ENCODE measurements around the gene AGO4. TPM values are rescaled to one million over a fixed set of nuclear protein-coding genes. Genes with fewer than 3 reads are reported as not detected.
"Not testable (repeated sequence)": the region's sequence is repeated elsewhere in the genome, so short reads cannot be mapped to it uniquely, and the experiment has no call there.

AGO4 gene
- total RNA-seq, 2 experiments from 2014 or later: 7.9 to 8.5 TPM

DNA sequence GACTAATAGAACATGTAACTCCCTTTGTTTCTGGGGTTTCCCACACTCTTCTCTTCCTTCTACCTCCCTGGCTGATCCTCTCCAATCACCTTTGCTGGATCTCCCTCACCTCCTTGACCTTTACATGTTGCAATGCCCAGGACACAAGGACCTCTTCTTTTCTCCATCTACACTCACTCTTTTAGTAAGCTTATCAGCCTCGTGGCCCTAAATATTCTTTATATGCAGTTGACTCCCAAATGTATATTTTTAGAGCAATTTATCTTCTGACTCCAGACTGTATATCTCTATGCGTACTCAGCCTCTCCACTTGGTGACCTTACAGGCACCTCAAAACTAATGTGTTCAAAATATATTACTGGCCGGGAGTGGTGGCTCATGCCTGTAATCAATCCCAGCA lies 19.7 kb upstream of the AGO4 start:
- Mint-ChIP-seq H3K36me3 (ENCODE audit: low read depth) (no peaks in the 10 kb centered on the region), H3K27me3 (ENCODE audit: low read depth) (peaks cover 3% of the 10 kb centered on the region), H3K4me3 (no peak overlapping the region), H3K4me1 (ENCODE audit: low read depth) (no peaks in the 10 kb centered on the region), H3K27ac (no peak overlapping the region), H3K9me3 (ENCODE audit: insufficient read depth) (no peaks in the 10 kb centered on the region)
- ATAC-seq (no peak), DNase-seq (no peak)
- ChIA-PET CTCF (no interaction called here), POLR2A (no interaction called here)

DNA sequence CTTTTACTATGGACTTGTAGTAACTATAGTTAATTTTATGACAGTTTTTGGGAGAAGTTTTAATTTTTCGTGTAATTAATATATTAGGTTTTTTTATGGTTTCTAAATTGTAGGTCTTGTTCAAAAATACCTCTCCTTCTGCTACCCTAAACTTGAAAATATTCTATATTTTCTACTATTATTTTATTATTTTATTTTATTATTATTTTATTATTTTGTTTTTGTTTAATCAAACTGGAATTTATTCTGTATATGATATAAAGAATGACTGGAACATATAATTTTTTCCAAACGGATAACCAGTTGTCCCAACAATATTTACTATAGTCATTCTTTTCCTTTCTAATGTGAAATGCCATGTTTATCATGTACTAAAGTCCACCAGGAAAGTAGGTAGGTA lies 17.1 kb upstream of the AGO4 start:
- ChIA-PET POLR2A (no interaction called here), CTCF (no interaction called here)
- Mint-ChIP-seq H3K27me3 (ENCODE audit: low read depth) (no peaks in the 10 kb centered on the region), H3K4me3 (no peak overlapping the region), H3K36me3 (ENCODE audit: low read depth) (no peaks in the 10 kb centered on the region), H3K4me1 (ENCODE audit: low read depth) (no peaks in the 10 kb centered on the region), H3K9me3 (ENCODE audit: insufficient read depth) (no peaks in the 10 kb centered on the region), H3K27ac (no peak overlapping the region)
- ATAC-seq (no peak), DNase-seq (no peak)

DNA sequence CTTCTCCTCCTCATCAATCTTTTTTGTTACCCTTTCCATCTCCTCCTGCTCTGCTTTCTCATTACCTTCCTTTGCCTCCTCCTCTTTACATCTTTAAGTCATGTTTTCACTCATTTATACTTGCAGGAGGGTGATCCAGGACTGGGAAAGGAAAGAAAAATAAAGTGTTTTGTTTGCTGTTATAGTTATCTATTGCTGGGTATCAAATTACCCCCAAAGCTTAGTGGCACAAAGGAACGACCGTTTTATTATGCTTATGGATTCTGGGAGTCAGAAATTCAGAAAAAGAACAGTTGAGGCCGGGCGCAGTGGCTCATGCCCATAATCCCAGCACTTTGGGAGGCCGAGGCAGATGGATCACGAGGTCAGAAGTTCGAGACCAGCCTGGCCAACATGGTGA lies 12.5 kb upstream of the AGO4 start:
- no peak overlapping the region for H3K4me3 Mint-ChIP-seq
- POLR2A ChIA-PET: interaction anchor here (0.6 to 0.7 kb wide), 2 partner anchors 228 to 423 kb away, joined by 3 read pairs; no protein-coding TSS in a partner anchor
- H3K36me3 Mint-ChIP-seq (ENCODE audit: low read depth): no peaks in the 10 kb centered on the region
- no peaks in the 10 kb centered on the region for H3K9me3 Mint-ChIP-seq (ENCODE audit: insufficient read depth)
- H3K27me3 Mint-ChIP-seq (ENCODE audit: low read depth): peaks cover 6% of the 10 kb centered on the region
- CTCF ChIA-PET: no interaction called here
- DNase-seq (no peak), ATAC-seq (no peak)
- peak overlapping the region; percentile 5 for H3K27ac Mint-ChIP-seq
- H3K4me1 Mint-ChIP-seq (ENCODE audit: low read depth): no peaks in the 10 kb centered on the region

DNA sequence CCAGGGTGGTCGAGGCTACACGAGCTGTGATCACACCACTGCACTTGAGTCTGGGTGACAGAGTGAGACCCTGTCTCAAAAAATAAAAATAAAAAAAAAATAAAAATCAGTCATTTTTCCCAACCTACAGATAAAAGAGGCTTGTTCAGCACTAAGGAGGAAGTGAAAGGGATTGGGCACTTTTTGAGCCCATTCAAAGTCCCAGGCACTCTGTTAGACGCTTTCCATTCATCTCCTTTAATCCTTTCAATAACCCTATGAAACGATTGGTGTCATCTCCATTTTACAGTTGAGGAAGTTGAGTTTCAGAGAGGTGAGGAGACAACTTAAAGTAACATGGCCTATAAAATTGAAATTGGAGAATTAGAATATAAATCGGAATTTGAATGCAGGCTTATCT lies 10.4 kb upstream of the AGO4 start:
- Mint-ChIP-seq H3K27ac (no peak overlapping the region), H3K4me1 (ENCODE audit: low read depth) (no peaks in the 10 kb centered on the region), H3K4me3 (no peak overlapping the region), H3K9me3 (ENCODE audit: insufficient read depth) (no peaks in the 10 kb centered on the region), H3K36me3 (ENCODE audit: low read depth) (no peaks in the 10 kb centered on the region), H3K27me3 (ENCODE audit: low read depth) (peaks cover 11% of the 10 kb centered on the region)
- ChIA-PET CTCF (no interaction called here), POLR2A (interaction anchor here (0.5 kb wide), 1 partner anchor 56 kb away, joined by 3 read pairs; no protein-coding TSS in a partner anchor)
- ATAC-seq (no peak), DNase-seq (no peak)

DNA sequence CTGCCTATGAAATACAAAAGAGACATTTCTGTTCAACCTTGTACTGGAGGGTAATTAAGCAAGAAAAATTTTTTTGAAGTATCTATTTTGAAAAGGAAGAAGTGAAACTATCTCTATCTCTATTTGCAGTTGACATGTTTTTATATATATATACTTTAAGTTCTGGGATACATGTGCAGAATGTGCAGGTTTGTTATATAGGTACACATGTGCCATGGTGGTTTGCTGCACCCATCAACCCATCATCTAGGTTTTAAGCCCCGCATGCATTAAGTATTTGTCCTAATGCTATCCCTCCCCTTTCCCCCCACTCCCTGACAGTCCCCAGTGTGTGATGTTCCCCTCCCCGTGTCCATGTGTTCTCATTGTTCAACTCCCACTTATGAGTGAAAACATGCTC lies 9.8 kb upstream of the AGO4 start:
- H3K4me3 Mint-ChIP-seq; POLR2A ChIA-PET; H3K9me3 Mint-ChIP-seq (ENCODE audit: insufficient read depth); H3K27ac Mint-ChIP-seq; ATAC-seq; H3K4me1 Mint-ChIP-seq (ENCODE audit: low read depth); H3K36me3 Mint-ChIP-seq (ENCODE audit: low read depth); DNase-seq; CTCF ChIA-PET: not testable (repeated sequence)
- peaks cover 12% of the 10 kb centered on the region for H3K27me3 Mint-ChIP-seq (ENCODE audit: low read depth)

DNA sequence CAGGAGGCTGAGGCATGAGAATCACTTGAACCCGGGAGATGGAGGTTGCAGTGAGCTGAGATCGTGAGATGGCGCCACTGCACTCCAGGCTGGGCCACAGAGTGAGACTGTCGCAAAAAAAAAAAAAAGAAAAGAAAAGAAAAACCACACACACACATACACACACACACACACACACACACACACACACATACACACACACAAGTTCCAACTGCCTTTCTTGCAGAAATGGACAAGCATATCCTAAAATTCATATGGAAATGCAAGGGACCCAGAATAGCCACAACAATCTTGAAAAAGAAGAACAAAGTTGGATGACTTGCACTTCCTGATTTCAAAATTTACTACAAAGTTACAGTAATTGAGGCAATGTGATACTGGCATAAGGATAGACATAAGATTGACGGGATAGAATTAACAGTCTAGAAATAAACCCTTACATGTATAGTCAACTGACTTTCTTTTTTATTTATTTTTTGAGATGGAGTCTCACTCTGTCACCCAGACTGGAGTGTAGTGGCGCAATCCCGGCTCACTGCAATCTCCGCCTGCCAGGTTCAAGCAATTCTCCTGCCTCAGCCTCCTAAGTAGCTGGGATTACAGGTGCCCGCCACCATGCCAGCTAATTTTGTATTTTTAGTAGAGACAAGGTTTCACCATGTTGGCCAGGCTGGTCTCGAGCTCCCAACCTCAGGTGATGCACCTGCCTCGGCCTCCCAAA lies 7.5 kb upstream of the AGO4 start:
- H3K27me3 Mint-ChIP-seq (ENCODE audit: low read depth): peaks cover 12% of the 10 kb centered on the region
- H3K4me3 Mint-ChIP-seq; POLR2A ChIA-PET; CTCF ChIA-PET; H3K36me3 Mint-ChIP-seq (ENCODE audit: low read depth); H3K27ac Mint-ChIP-seq; DNase-seq; H3K9me3 Mint-ChIP-seq (ENCODE audit: insufficient read depth); H3K4me1 Mint-ChIP-seq (ENCODE audit: low read depth); ATAC-seq: not testable (repeated sequence)

DNA sequence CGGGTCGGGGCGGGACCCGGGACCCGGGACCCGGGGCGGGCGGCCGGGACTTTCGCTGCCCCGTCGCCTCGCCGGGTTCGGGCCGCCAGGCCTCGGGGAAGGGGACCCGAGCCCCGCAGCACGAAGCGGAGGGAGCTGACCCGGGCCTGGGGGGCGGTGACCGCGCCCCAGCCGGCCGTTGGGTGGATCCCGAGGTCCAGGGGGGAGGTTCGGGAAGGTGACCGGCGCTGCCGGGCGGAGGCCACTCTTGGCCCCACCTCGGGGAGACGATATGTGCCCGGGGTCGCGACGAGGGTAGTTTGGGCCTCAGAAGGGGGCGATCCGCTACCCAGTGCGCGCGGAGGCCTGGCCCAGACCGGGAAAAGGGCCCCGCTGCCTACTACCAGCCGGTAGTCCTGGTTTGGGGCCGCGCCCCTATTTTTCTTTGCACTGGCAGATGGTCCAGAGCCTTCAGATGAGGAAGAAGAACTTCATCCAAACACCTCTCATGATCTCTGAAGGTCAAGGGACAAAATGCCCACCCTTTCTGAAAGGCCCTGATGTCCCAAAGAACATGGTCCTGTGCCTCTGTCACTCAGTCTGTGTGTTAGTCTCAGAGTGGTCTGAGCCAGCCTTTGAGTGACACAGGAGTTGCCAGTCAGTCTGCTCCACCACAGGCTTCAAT lies 766 bp downstream of the AGO4 start:
- POLR2A ChIA-PET: interaction anchor here (0.6 kb wide), 1 partner anchor 273 kb away, joined by 3 read pairs; no protein-coding TSS in a partner anchor

DNA sequence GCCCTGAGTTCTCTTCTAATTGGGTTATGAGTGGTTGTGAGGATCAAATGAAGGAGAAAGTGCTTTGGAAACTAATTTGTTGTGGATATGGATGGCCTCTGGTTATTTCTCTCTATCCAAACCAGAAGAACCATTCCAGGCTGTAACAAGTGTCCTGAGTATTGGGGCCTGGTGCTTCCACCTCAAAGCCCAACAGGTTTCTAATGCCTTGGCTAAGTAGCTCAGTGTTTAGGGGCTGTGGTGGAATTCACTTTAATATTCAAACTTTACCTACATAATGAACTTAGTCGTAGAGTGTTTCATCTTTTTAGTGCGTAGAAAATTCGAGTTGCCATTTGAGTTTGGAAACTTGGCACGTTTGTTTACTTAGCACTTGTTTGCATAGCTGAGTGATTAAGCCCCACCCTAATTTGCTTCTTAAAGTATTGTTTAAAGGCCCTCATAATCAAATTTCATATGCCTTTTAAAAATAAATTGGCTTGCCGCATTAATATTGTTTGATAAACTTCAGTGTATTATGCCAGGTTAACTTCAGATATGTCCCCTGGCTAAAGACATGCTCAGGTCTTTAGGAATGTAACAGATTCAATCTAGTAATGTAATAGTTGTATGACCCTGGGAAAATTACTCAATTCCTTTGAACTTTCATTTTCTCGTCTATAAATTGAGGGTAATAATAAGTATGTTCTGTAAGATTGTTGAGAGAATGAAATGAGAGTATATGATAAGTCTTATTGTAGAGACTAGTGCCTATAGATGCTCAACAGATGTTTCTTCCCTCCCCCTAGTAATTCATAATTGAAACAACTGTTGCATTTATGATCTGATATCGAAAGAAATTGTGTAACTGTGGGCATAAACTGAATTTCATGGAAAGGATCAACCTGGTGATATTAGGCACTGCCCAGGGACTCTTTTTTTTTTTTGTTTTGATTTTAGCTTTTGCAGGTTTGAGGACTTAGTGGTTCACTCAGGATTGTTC lies 1.6 kb downstream of the AGO4 start:
- H3K4me3 Mint-ChIP-seq: peak overlapping the region; percentile 81
- no peak for DNase-seq
- H3K27ac Mint-ChIP-seq: peak overlapping the region; percentile 76
- ATAC-seq: no peak
- CTCF ChIA-PET: no interaction called here
- no peaks in the 10 kb centered on the region for H3K9me3 Mint-ChIP-seq (ENCODE audit: insufficient read depth)
- POLR2A ChIA-PET: no interaction called here
- peaks cover 3% of the 10 kb centered on the region for H3K27me3 Mint-ChIP-seq (ENCODE audit: low read depth)
- peaks cover 4% of the 10 kb centered on the region for H3K36me3 Mint-ChIP-seq (ENCODE audit: low read depth)
- peaks cover 33% of the 10 kb centered on the region for H3K4me1 Mint-ChIP-seq (ENCODE audit: low read depth)

More for the DNA sequence above, 766 bp downstream of the AGO4 start:
- H3K4me3 Mint-ChIP-seq: peak overlapping the region; percentile 81
- peaks cover 34% of the 10 kb centered on the region for H3K4me1 Mint-ChIP-seq (ENCODE audit: low read depth)
- H3K27ac Mint-ChIP-seq: peak overlapping the region; percentile 76
- H3K36me3 Mint-ChIP-seq (ENCODE audit: low read depth): peaks cover 4% of the 10 kb centered on the region
- ATAC-seq (peak; percentile 37), DNase-seq (peak; percentile 28)
- CTCF ChIA-PET: no interaction called here
- no peaks in the 10 kb centered on the region for H3K9me3 Mint-ChIP-seq (ENCODE audit: insufficient read depth)
- peaks cover 3% of the 10 kb centered on the region for H3K27me3 Mint-ChIP-seq (ENCODE audit: low read depth)

DNA sequence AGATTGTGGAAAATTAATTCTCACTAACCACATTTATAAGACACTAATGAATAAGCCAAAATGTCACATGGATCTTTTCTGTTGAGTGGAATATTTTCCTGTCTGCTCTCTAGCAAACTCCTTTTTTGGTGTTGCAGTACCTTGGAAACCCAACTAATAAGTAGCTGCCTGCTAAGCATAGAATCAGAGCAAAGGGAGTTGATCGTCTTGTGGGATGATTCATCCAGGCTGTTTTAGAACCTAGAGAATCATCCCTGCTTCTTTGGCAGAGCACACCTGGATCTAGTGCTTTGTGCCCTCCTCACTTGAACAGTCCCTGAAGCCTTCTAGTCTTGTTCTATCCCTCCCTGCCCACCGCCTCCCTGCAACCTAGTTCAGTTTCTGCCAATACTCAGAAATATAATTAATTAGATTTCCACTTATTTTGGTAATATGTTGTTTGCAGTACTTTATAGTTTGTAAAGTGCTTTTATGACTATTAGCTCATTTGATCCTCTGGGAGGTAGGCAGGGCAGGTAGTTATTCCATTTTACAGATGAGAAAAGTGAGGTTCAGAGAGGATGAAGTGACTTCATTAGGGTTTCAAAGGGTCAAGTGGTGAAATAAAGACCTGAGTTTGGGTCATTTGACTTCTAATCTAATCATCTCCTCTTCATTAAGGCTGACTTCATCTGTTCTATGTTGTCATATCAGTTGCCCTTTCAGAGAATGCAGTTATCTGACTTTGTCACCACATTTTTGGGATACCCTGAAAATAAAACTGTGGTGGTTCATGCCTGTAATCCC lies 2.5 kb downstream of the AGO4 start:
- POLR2A ChIA-PET: no interaction called here
- Mint-ChIP-seq H3K4me1 (ENCODE audit: low read depth) (peaks cover 28% of the 10 kb centered on the region), H3K9me3 (ENCODE audit: insufficient read depth) (no peaks in the 10 kb centered on the region), H3K36me3 (ENCODE audit: low read depth) (peaks cover 4% of the 10 kb centered on the region), H3K27ac (no peak overlapping the region), H3K4me3 (no peak overlapping the region), H3K27me3 (ENCODE audit: low read depth) (peaks cover 3% of the 10 kb centered on the region)
- DNase-seq (no peak), ATAC-seq (no peak)
- CTCF ChIA-PET: no interaction called here

DNA sequence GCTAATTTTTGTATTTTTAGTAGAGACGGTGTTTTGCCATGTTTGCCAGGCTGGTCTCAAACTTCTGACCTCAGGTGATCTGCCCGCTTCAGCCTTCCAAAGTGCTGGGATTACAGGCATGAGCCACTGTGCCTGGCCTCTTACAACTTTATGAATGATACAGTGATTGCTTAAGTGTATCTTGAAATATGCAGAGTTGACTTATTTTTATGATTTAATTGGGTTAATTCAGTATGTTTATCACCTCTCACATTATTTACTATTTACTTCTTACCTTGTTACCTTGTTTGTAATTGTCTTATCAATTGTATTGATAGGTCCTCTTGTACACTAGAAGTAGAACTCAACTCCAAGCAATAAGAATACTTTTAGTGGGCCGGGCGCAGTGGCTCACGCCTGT lies 4.9 kb downstream of the AGO4 start:
- POLR2A ChIA-PET; H3K36me3 Mint-ChIP-seq (ENCODE audit: low read depth); ATAC-seq; H3K27me3 Mint-ChIP-seq (ENCODE audit: low read depth); H3K4me3 Mint-ChIP-seq; DNase-seq; H3K27ac Mint-ChIP-seq; H3K9me3 Mint-ChIP-seq (ENCODE audit: insufficient read depth): not testable (repeated sequence)
- H3K4me1 Mint-ChIP-seq (ENCODE audit: low read depth): peaks cover 25% of the 10 kb centered on the region
- CTCF ChIA-PET: interaction anchor here (1.1 to 1.3 kb wide), 2 partner anchors 8 to 10 kb away, joined by 3 to 4 read pairs; no protein-coding TSS in a partner anchor

DNA sequence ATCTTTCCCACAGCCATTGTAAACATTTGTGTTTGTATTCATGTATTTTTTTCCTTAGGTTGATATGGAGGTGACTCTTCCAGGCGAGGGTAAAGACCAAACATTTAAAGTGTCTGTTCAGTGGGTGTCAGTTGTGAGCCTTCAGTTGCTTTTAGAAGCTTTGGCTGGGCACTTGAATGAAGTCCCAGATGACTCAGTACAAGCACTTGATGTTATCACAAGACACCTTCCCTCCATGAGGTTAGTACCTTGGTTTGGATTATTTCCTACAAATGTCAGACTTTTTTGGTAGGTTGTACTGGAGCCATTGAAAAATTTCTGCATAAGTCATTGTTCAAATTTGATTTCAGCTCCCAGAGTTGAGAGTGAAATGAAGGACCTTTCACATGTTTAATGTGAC lies 17.4 kb downstream of the AGO4 start:
- no peaks in the 10 kb centered on the region for H3K9me3 Mint-ChIP-seq (ENCODE audit: insufficient read depth)
- H3K4me1 Mint-ChIP-seq (ENCODE audit: low read depth): no peaks in the 10 kb centered on the region
- no peak overlapping the region for H3K4me3 Mint-ChIP-seq
- POLR2A ChIA-PET: no interaction called here
- H3K27me3 Mint-ChIP-seq (ENCODE audit: low read depth): no peaks in the 10 kb centered on the region
- ATAC-seq (no peak), DNase-seq (no peak)
- H3K36me3 Mint-ChIP-seq (ENCODE audit: low read depth): peaks cover 5% of the 10 kb centered on the region
- CTCF ChIA-PET: no interaction called here
- H3K27ac Mint-ChIP-seq: no peak overlapping the region
